Measurements from ENCODE around the gene THUMPD1. TPM values are rescaled to one million over a fixed set of nuclear protein-coding genes. Genes with fewer than 3 reads are reported as not detected.
"Not testable (repeated sequence)": the region's sequence is repeated elsewhere in the genome, so short reads cannot be mapped to it uniquely, and the experiment has no call there.

The THUMPD1 gene
- total RNA-seq, 4 donors from 2014 or later = 23.1 to 68.8 (median 49.1) TPM

- Histone ChIP-seq H3K27me3 (no peaks in the 10 kb centered on the region), H3K4me1 (no peaks in the 10 kb centered on the region), H3K36me3 (no peaks in the 10 kb centered on the region), H3K4me3 (no peak overlapping the region), H3K9me3 (no peaks in the 10 kb centered on the region), H3K27ac (no peak overlapping the region)
- DNase-seq = no peak
- TF ChIP-seq, protein P1, sequence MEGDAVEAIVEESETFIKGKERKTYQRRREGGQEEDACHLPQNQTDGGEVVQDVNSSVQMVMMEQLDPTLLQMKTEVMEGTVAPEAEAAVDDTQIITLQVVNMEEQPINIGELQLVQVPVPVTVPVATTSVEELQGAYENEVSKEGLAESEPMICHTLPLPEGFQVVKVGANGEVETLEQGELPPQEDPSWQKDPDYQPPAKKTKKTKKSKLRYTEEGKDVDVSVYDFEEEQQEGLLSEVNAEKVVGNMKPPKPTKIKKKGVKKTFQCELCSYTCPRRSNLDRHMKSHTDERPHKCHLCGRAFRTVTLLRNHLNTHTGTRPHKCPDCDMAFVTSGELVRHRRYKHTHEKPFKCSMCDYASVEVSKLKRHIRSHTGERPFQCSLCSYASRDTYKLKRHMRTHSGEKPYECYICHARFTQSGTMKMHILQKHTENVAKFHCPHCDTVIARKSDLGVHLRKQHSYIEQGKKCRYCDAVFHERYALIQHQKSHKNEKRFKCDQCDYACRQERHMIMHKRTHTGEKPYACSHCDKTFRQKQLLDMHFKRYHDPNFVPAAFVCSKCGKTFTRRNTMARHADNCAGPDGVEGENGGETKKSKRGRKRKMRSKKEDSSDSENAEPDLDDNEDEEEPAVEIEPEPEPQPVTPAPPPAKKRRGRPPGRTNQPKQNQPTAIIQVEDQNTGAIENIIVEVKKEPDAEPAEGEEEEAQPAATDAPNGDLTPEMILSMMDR (IDR thresholded peaks at IDR 0.05) = no peak
- no peak for TF ChIP-seq POLR2A (IDR thresholded peaks at IDR 0.05)
Observed at GRCh38 chr16:20696618-20697017, 45.0 kb downstream of the THUMPD1 start.

GRCh38 chr16:20695024-20695423, 46.6 kb downstream of the THUMPD1 start:
- H3K27ac ChIP-seq = no peak overlapping the region
- no peak for DNase-seq
- TF ChIP-seq, protein P1 (IDR thresholded peaks at IDR 0.05) = no peak
- TF ChIP-seq POLR2A (IDR thresholded peaks at IDR 0.05) = no peak

GRCh38 chr16:20694096-20694495, 47.5 kb downstream of the THUMPD1 start:
- H3K9me3 ChIP-seq, H3K4me1 ChIP-seq, H3K27me3 ChIP-seq, H3K36me3 ChIP-seq, H3K4me3 ChIP-seq, DNase-seq, H3K27ac ChIP-seq: not testable (repeated sequence)

More at GRCh38 chr16:20695024-20695423, 46.6 kb downstream of the THUMPD1 start:
- H3K4me3 ChIP-seq = no peak overlapping the region
- H3K27me3 ChIP-seq = no peaks in the 10 kb centered on the region
- H3K9me3 ChIP-seq = no peaks in the 10 kb centered on the region
- no peaks in the 10 kb centered on the region for H3K4me1 ChIP-seq
- no peaks in the 10 kb centered on the region for H3K36me3 ChIP-seq

DNA sequence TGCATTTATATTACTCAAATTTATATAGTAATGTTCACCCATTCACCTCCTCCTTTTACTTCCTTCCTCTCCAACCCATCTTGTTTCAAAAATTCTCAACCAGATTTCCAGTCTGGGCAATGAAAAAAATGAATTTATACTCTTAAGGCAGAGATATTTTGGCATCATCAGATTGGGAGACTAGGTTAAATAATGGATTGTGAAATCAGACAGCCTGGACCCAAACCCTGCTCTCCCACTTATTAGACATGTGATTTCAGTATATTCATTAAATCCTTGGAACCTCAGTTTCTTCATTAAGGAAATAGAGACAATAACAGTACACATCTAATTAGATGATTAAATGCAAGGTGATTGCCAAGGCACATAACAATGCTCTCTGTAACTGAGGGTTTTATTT, 52.0 kb downstream of the THUMPD1 start:
- DNase-seq = no peak

DNA sequence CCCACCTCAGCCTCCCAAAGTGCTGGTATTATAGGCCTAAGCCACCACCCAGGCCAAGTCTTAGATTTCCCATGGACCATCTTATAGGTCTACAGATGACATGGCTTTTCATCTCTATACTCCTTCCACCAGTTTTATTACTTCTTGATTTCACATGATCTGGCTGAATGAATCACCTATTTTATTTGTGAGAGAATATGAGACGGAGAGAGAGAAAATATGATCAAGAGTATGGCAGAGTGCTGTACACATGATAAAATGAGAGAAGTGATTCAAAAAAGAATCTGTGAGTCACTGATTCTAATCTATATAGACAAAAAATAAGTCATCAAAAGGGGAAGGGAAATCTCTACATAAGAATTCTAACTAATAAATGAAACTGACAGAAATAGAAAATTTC, 57.8 kb downstream of the THUMPD1 start:
- Histone ChIP-seq H3K36me3 (no peaks in the 10 kb centered on the region), H3K27me3 (no peaks in the 10 kb centered on the region), H3K4me3 (no peak overlapping the region), H3K9me3 (no peaks in the 10 kb centered on the region), H3K27ac (no peak overlapping the region), H3K4me1 (no peaks in the 10 kb centered on the region)
- TF ChIP-seq, protein P1 (IDR thresholded peaks at IDR 0.05) = no peak
- TF ChIP-seq POLR2A (IDR thresholded peaks at IDR 0.05) = no peak
- DNase-seq = no peak

More for the DNA sequence above, 52.0 kb downstream of the THUMPD1 start:
- Histone ChIP-seq H3K4me3 (no peak overlapping the region), H3K27ac (no peak overlapping the region), H3K27me3 (no peaks in the 10 kb centered on the region), H3K9me3 (no peaks in the 10 kb centered on the region), H3K36me3 (no peaks in the 10 kb centered on the region), H3K4me1 (no peaks in the 10 kb centered on the region)
- TF ChIP-seq POLR2A (IDR thresholded peaks at IDR 0.05) = no peak
- TF ChIP-seq, protein P1 (IDR thresholded peaks at IDR 0.05) = no peak

Small RNA genes lying within 50 kb of the gene (small RNA-seq; reads per million reads assigned to genes)
- 0 reads per million in 2 donors for gene RNU6-944P

Other genes starting within 250 kb of the THUMPD1 start
- gene ACSM2B, start 165.5 kb downstream of the THUMPD1 start, total RNA-seq = not detected
- not detected for gene ACSM1, start 44.1 kb downstream of the THUMPD1 start, total RNA-seq
- gene ACSM3, start 22.2 kb upstream of the THUMPD1 start, total RNA-seq = 10 to 100 TPM in 2 of 4 donors, 1 to 10 TPM in 2; 2.1 to 16.4 (median 11.7) TPM
- gene ERI2, start 64.7 kb upstream of the THUMPD1 start, total RNA-seq = 10 to 100 TPM in 3 of 4 donors, 1 to 10 TPM in 1; 9.1 to 28.2 (median 18.4) TPM
- 1 to 10 TPM; 2.3 to 3.6 (median 2.9) TPM for gene REXO5, start 64.7 kb upstream of the THUMPD1 start, total RNA-seq
- 10 to 100 TPM in 1 of 4 donors, 1 to 10 TPM in 3; 6.5 to 12.2 (median 9.5) TPM for gene DCUN1D3, start 158.5 kb upstream of the THUMPD1 start, total RNA-seq
- 10 to 100 TPM in 2 of 4 donors, 1 to 10 TPM in 2; 8.8 to 53.6 (median 13.2) TPM for gene LYRM1, start 159.0 kb upstream of the THUMPD1 start, total RNA-seq

All from Peyer's patch (tissue), 4 donors.